Hematopoietic multipotent progenitor cell (in vitro differentiated cells): ENCODE measurements around the gene PARN. TPM values are rescaled to one million over a fixed set of nuclear protein-coding genes. Genes with fewer than 3 reads are reported as not detected.
A peak's percentile ranks its signal among the peaks of the same experiment; 100 is the strongest.
"Not testable (repeated sequence)": the region's sequence is repeated elsewhere in the genome, so short reads cannot be mapped to it uniquely, and the experiment has no call there.

Experiments
- DNase-seq, 3 donors: peaks; one replicate each; pipeline ENCODE4 v3.0.0-alpha.2; 2011 to 2015; ENCODE audit warnings: low read depth in 2 of 3, low spot score in 2 of 3
- total RNA-seq: library from RNA; depleted of rRNA; stranded (reverse); fragments of >200 nt; gene quantifications from one replicate; pipeline ENCODE4 v1.2.3, GENCODE V29; 2012

The PARN gene
- 17.8 TPM for total RNA-seq

GRCh38 chr16:14629919-14630619 is at the start of gene PARN:
TSS of gene PARN (minus strand) at chr16:14630260. CDS start at chr16:14630125, 135 bp downstream.
- peak; percentile 97 for DNase-seq

DNA sequence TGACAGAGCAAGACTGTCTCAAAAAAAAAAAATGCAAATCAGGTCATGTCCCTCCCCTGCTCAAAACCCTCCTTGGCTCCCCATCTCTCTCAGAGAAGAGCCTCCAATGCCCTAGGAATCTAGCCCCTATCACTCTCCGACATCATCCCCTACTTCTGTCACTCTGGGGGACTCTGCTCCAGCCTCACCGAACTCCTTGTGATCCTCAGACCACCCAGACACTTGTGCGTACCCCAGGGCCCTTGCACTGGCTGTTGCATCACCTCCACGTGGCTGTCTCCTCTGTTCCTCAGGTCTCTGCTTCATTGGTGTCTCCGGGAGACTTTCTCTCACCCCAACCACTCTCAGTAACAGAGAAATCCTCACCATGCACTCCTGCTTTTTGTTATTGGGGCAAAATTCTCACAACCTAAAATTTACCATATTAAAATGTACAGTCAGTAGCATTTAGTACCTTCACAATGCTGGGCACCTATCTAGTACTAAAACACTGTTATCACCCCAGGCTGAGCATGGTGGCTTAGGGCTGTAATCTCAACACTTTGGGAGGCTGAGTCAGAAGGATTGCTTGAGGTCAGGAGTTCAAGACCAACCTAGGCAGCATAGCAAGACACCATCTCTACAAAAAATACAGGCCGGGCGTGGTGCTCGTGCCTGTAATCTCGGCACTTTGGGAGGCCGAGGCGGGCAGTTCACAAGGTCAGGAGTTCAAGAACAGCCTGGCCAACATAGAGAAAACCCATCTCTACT is 48.9 kb upstream of the PARN start:
- DNase-seq: no peak

- no peak for DNase-seq
These were observed 47.6 kb upstream of the PARN start for GRCh38 chr16:14677627-14678026.

DNA sequence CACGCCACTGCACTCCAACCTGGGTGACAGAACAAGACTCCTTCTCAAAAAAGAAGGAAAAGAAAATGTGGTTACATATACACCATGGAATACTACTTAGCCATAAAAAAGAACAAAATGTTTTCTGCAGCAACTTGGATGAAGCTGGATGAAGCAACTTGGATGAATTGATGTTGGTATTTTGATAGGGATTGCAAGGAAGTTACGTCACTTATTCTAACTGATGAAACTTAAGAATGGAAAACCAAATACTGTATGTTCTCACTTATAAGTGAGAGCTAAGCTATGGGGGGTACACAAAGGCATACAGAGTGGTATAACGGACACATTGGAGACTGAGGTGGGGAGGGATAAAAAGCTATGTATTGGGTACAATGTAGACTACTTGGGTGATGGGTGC is 46.6 kb upstream of the PARN start:
- DNase-seq: no peak

DNA sequence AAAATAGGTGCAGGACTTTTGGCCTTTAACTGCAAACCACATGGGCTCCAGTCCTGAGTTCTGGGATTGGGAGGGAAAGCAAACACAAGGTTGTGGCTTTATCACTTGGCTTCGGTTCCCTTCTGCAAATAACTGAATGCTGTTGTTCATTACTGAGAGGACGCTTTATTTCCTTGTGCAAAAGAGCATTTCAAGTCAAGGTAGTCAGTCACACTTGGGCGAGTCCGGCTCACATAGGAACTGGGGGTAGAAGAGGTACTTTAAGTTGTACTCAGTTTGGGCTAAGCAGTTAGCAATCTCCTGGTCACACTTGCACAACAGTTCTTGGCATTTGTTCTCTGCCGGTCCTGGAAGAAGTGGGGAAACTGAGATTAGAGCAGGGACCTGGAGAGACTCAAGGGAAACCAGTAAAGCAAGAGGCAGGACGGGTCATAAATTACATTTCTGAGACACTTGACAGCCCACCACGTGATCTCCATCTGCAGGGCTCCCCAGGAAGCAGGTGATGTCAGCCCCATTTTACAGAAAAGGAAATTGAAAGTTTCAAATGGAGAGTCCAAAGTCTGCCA is 42.4 kb upstream of the PARN start:
- DNase-seq: no peak

- DNase-seq: no peak
These were observed 39.7 kb upstream of the PARN start for GRCh38 chr16:14669776-14670175.

DNA sequence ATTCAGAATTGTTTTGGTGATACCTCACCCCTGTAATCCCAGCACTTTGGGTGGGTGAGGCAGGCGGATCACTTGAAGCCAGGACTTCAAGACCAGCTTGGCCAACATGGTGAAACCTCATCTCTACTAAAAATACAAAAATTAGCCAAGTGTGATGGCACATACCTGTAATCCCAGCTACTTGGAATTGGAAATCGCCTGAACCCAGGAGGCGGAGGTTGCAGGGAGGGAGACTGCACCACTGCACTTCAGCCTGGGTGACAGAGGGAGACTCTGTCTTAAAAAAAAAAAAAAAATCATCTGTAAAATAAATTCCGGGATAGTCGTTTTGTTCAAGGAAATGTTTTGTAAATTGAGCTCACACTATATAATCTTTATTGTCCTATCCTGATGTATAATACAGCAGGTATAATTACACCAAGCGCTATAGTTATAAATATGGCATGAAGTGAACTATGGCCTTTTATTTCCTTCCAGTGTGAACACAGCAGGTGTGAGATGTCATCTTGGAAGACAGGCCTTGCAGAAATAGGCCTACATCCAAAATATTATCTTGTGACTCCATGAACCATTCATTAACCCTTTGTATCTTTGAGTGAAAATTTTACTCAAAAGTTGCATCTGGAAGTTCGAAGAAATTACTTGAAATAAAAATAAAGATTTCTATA is 38.6 kb upstream of the PARN start:
- no peak for DNase-seq

- no peak for DNase-seq
These were observed 37.5 kb upstream of the PARN start for GRCh38 chr16:14667347-14668266.

GRCh38 chr16:14658063-14658462 is 28.0 kb upstream of the PARN start:
- no peak for DNase-seq

GRCh38 chr16:14652726-14653125 is 22.7 kb upstream of the PARN start:
- DNase-seq: no peak

GRCh38 chr16:14650629-14651028 is 20.6 kb upstream of the PARN start:
- no peak for DNase-seq

DNA sequence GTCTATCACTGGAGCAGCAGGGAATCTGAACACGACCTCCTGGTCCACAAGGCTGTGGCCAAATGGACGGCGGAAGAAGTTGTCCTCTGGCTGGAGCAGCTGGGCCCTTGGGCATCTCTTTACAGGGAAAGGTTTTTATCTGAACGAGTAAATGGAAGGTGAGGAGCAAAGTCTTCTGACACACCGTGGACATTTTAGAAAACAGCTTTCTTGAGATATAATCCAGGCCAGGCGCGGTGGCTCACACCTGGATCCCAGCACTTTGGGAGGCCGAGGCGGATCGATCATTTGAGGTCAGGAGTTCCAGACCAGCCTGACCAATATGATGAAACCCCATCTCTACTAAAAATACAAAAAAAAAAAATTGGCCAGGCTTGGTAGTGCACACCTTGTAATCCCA is 19.8 kb upstream of the PARN start:
- DNase-seq: no peak

- DNase-seq: no peak
These were observed 11.9 kb upstream of the PARN start for GRCh38 chr16:14641926-14642325.

DNA sequence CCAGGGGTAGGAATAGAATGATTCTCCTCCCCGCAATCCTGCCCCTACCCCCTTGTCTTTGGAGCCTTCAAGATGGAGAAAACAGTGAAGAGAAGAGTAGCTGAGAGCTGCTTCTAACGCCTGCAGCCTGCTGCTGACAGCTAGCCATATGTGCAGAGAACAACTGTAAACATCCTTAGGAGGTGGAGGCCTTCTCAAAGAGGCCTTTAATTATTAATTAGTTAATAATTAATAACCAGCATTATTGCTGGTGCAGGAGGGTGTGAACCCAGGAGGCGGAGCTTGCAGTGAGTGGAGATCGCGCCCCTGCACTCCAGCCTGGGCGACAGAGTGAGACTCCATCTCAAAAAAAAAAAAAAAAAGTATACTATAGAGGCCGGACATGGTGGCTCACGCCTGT is 11.1 kb upstream of the PARN start:
- no peak for DNase-seq

DNA sequence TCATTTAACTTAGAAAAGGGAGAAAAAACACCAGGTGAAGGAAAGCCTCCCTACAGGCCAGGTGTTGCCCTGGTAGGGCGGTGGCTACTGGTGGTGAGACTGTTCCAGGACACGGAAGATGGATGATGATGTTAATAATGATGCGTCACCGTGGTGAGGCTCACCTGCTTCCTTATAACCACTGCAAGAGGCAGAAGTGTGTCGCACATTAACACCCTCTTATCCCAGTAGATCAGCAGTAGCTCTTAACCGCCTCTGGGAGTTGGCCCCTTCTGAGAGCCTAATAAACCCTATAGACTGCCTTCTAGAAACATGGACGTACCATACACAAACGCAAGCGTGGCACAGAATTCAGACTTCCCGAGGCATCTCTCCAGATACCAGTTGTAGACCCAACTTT is 10.5 kb upstream of the PARN start:
- DNase-seq: peak in 1 of 3 donors; percentile 49

DNA sequence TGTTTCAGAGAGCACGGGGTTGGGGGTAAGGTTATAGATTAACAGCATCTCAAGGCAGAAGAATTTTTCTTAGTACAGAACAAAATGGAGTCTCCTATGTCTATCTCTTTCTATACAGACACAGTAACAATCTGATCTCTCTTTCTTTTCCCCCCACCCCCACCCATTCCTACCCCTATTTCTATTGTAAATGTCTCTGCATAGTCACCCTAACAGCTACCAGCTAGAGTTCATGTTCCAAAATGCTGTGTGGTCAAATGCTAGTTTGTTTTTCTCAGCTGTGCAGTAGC is 6.8 kb upstream of the PARN start:
- DNase-seq: not testable (repeated sequence)

DNA sequence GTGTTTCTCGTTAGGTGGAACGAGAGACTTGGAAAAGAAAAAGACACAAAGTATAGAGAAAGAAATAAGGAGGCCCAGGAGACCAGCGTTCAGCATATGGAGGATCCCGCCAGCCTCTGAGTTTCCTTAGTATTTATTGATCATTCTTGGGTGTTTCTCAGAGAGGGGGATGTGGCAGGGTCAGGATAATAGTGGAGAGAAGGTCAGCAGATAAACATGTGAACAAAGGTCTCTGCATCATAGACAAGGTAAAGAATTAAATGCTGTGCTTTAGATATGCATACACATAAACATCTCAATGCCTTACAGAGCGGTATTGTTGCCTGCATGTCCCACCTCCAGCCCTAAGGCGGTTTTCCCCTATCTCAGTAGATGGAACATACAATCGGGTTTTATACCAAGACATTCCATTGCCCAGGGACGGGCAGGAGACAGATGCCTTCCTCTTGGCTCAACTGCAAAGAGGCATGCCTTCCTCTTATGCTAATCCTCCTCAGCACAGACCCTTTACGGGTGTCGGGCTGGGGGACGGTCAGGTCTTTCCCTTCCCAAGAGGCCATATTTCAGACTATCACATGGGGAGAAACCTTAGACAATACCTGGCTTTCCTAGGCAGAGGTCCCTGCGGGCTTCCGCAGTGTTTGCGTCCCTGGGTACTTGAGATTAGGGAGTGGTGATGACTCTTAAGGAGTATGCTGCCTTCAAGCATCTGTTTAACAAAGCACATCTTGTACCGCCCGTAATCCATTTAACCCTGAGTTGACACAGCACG is 6.3 kb upstream of the PARN start:
- not testable (repeated sequence) for DNase-seq

DNA sequence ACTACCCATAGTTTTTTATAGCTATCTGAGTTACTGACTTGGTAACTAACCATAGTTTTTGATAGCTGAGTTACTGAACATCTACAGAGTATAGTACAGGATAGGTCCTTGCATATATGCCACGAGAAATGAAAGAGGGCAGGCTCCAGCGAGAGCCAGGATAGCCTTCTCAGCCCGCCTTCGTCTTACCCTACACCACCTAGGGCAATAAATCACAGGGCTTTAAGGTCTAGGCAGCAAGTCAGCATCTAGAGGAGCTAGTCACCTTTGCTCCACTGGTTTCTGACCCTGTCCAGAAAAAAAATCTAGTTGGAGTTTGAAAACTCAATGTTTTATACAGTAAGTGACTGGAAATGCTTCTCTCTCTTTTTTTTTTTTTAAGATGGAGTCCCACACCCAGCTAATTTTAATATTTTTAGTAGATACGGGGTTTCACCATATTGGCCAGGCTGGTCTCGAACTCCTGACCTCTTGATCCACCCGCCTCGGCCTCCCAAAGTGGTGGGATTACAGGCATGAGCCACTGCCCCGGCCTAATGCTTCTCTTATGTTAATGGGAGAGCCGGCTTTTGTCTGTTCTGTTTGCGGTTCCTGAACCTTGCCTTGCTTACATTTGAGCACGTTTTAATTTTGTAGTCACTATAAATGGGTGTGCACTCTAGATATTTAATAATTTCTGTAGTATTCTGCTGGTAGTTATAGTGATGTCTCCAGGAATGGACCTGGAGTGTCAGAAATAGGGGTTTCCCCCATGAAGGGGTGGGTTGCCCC is 5.5 kb upstream of the PARN start:
- DNase-seq: no peak

DNA sequence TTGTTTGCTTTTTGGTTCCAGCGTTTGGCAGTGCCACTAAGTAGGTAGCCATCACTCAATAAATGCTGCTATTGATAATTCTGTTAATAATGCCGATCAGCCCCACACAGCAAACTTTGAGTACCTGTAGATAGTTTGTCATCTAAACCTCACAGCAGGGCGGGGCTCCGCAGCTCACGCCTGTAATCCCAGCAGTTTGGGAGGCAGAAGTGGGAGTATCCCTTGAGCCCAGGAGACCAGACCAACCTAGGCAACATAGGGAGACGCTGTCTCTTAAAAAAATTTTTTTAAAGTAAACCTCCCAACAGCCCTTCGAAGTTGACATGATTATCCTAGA is 4.3 kb upstream of the PARN start:
- DNase-seq: no peak
